HCT116 (cell line): Measurements from ENCODE around the gene CDK11B. TPM values are rescaled to one million over a fixed set of nuclear protein-coding genes. Genes with fewer than 3 reads are reported as not detected.

Experiments used
- ATAC-seq: fragments of 200-7000 bp; cut with Tn5 transposase; 2 replicates; pipeline ENCODE4 v1.9.1; 2020; ENCODE audit warnings: mild to moderate bottlenecking, moderate library complexity
- BruUV-seq: library from RNA; stranded (reverse); fragments of 400-500 nt; replicated peaks from 2 replicates; lab custom pipeline; 2021; lab: Mats Ljungman, UMichigan
- CTCF ChIA-PET: fragments of 300-600 bp; sonication (Branson Sonifier 250); formaldehyde crosslinking; loops from one replicate; lab custom pipeline; 2021; ENCODE audit warnings: antibody characterized with exemption; lab: Charles Lee
- POLR2A ChIA-PET: fragments of 300-600, 350-600 bp; sonication (Branson Sonifier 250); formaldehyde crosslinking; loops from one replicate; lab custom pipeline; 2021; ENCODE audit warnings: antibody characterized with exemption; lab: Charles Lee
- RAD21 ChIA-PET, 2 experiments: fragments of 300-600 bp; sonication (Branson Sonifier 250); formaldehyde crosslinking; loops; one replicate each; lab custom pipeline; 2023; ENCODE audit warnings: low total read pairs in 2 of 2; ENCODE audit not compliant: uncharacterized antibody in 2 of 2, unreplicated experiment in 2 of 2, low non-redundant PET in 1 of 2; lab: Charles Lee
- DNase-seq: peaks from one replicate; pipeline ENCODE4 v3.0.0-alpha.2; 2010; ENCODE audit warnings: low read depth, low spot score
- H2AFZ ChIP-seq: fragments of 200-600 bp; shearing (Covaris generic), sonication (generic); 2 replicates; pipeline ENCODE4 v1.6.1; 2017; ENCODE audit warnings: low read depth, mixed run types, mixed read lengths, antibody characterized with exemption, low read length; ENCODE audit not compliant: poor library complexity, severe bottlenecking
- H3K27ac ChIP-seq: 2 replicates; pipeline ENCODE4 v1.5.1; 2012; ENCODE audit warnings: low read depth, low read length
- H3K27me3 ChIP-seq: fragments of 200-600 bp; sonication (generic); 2 replicates; pipeline ENCODE4 v1.6.1; 2016; ENCODE audit warnings: mixed run types, low read length, mixed read lengths; ENCODE audit not compliant: insufficient read depth
- H3K36me3 ChIP-seq, 2 experiments: fragments of 200-500 bp in 1 of 2; fragments of 200-600 bp in 1 of 2; sonication (Bioruptor generic) in 1 of 2; sonication (generic) in 1 of 2; 2 replicates each; pipeline versions ENCODE4 v1.5.1 to v1.6.1; 2014 to 2016; ENCODE audit warnings: low read length in 2 of 2, inconsistent platforms in 1 of 2, mixed read lengths in 1 of 2, mixed run types in 1 of 2; ENCODE audit not compliant: insufficient read depth in 2 of 2, control insufficient read depth in 1 of 2
- H3K4me1 ChIP-seq, 2 experiments: fragments of 200-600 bp in 1 of 2; sonication (generic) in 1 of 2; 2 replicates each; pipeline versions ENCODE4 v1.5.1 to v1.6.1; 2012 to 2017; ENCODE audit warnings: low read length in 2 of 2, inconsistent platforms in 1 of 2, mild to moderate bottlenecking in 1 of 2, mixed read lengths in 1 of 2, mixed run types in 1 of 2, moderate library complexity in 1 of 2; ENCODE audit not compliant: insufficient read depth in 2 of 2, control insufficient read depth in 1 of 2
- H3K4me2 ChIP-seq: fragments of 200-600 bp; sonication (generic); 2 replicates; pipeline ENCODE4 v1.6.1; 2017; ENCODE audit warnings: mixed run types, low read length, mixed read lengths
- H3K4me3 ChIP-seq, 2 experiments: fragments of 200-600 bp in 1 of 2; sonication (generic) in 1 of 2; replicated peaks in 1 of 2; 2 replicates each; pipeline ENCODE4 v1.5.1; 2011 to 2016; ENCODE audit warnings: low read length in 2 of 2, control low read depth in 1 of 2, low read depth in 1 of 2, mild to moderate bottlenecking in 1 of 2, mixed read lengths in 1 of 2, mixed run types in 1 of 2
- H3K79me2 ChIP-seq: fragments of 200-600 bp; sonication (generic); 2 replicates; pipeline ENCODE4 v1.6.1; 2017; ENCODE audit warnings: mild to moderate bottlenecking, mixed run types, low read length, moderate library complexity, mixed read lengths; ENCODE audit not compliant: insufficient read depth
- H3K9ac ChIP-seq: fragments of 200-600 bp; sonication (generic); 2 replicates; pipeline ENCODE4 v1.6.1; 2016; ENCODE audit warnings: low read length, mixed read lengths
- H3K9me2 ChIP-seq: fragments of 200-600 bp; sonication (generic), shearing (Covaris generic); 2 replicates; pipeline ENCODE4 v1.6.1; 2017; ENCODE audit warnings: mixed run types, mild to moderate bottlenecking, moderate library complexity; ENCODE audit not compliant: insufficient read depth
- H3K9me3 ChIP-seq, 2 experiments: fragments of 200-500 bp in 1 of 2; fragments of 200-600 bp in 1 of 2; sonication (Bioruptor generic) in 1 of 2; sonication (generic) in 1 of 2; 2 replicates each; pipeline ENCODE4 v1.6.1; 2014 to 2017; ENCODE audit warnings: low read length in 2 of 2, mixed read lengths in 2 of 2, inconsistent platforms in 1 of 2, low read depth in 1 of 2, mild to moderate bottlenecking in 1 of 2, mixed run types in 1 of 2, moderate library complexity in 1 of 2; ENCODE audit not compliant: control insufficient read depth in 1 of 2, insufficient read depth in 1 of 2
- H4K20me1 ChIP-seq: fragments of 200-600 bp; sonication (generic), shearing (Covaris generic); 2 replicates; pipeline ENCODE4 v1.6.1; 2017; ENCODE audit warnings: mixed run types, mild to moderate bottlenecking, moderate library complexity; ENCODE audit not compliant: insufficient read depth
- ATF3 ChIP-seq: IDR thresholded peaks from 2 replicates; pipeline ENCODE4 v1.6.1; 2012
- CBX3 ChIP-seq: IDR thresholded peaks from 2 replicates; pipeline ENCODE4 v1.6.1; 2012; ENCODE audit warnings: low read depth
- CEBPB ChIP-seq: IDR thresholded peaks from 2 replicates; pipeline ENCODE4 v1.6.1; 2012; ENCODE audit warnings: low read depth
- CTCF ChIP-seq, 3 experiments: fragments of 200-600 bp in 1 of 3; sonication (generic) in 1 of 3; IDR thresholded peaks in 2 of 3; conservative IDR thresholded peaks in 1 of 3; 2 replicates each; pipeline ENCODE4 v1.5.1; 2012 to 2017; ENCODE audit warnings: low read depth in 2 of 3, low read length in 2 of 3, antibody characterized with exemption in 1 of 3, borderline replicate concordance in 1 of 3, control low read depth in 1 of 3, mild to moderate bottlenecking in 1 of 3, mixed read lengths in 1 of 3, mixed run types in 1 of 3, moderate library complexity in 1 of 3; ENCODE audit not compliant: insufficient read depth in 1 of 3
- ELF1 ChIP-seq: IDR thresholded peaks from 2 replicates; pipeline ENCODE4 v1.6.1; 2012; ENCODE audit warnings: low read depth, borderline replicate concordance
- EZH2 ChIP-seq: fragments of 200-600 bp; sonication (generic); IDR thresholded peaks from 2 replicates; pipeline ENCODE4 v1.6.1; 2017; ENCODE audit warnings: antibody characterized with exemption, mixed run types
- EZH2phosphoT487 ChIP-seq: fragments of 200-600 bp; IDR thresholded peaks from 2 replicates; pipeline ENCODE4 v1.6.1; 2018; ENCODE audit warnings: antibody characterized with exemption, borderline replicate concordance
- FOSL1 ChIP-seq: IDR thresholded peaks from 2 replicates; pipeline ENCODE4 v1.6.1; 2012; ENCODE audit warnings: low read depth
- JUND ChIP-seq: IDR thresholded peaks from 2 replicates; pipeline ENCODE4 v1.6.1; 2012
- POLR2A ChIP-seq: IDR thresholded peaks from 2 replicates; pipeline ENCODE4 v1.7.0; 2011; ENCODE audit warnings: borderline replicate concordance; ENCODE audit not compliant: insufficient read depth, insufficient read length; ENCODE audit errors: extremely low read depth
- POLR2AphosphoS5 ChIP-seq: IDR thresholded peaks from 2 replicates; pipeline ENCODE4 v1.6.1; 2011; ENCODE audit warnings: mild to moderate bottlenecking, low read depth, low read length, moderate library complexity
- REST ChIP-seq: IDR thresholded peaks from 2 replicates; pipeline ENCODE4 v1.6.1; 2012; ENCODE audit warnings: low read depth
- SIN3A ChIP-seq: IDR thresholded peaks from 2 replicates; pipeline ENCODE4 v1.6.1; 2012; ENCODE audit warnings: low read depth
- SRF ChIP-seq: IDR thresholded peaks from 2 replicates; pipeline ENCODE4 v1.6.1; 2012; ENCODE audit warnings: low read depth
- ZNF274 ChIP-seq: fragments of 200-500 bp; sonication (Bioruptor generic); IDR thresholded peaks from 2 replicates; pipeline ENCODE4 v1.6.1; 2014; ENCODE audit warnings: mild to moderate bottlenecking, low read depth, low read length, inconsistent platforms
- intact Hi-C: fragments of 100-400 bp; cut with micrococcal nuclease; formaldehyde crosslinking; loops from 2 replicates; pipeline ENCODE4 v1.10.0; 2022
- total RNA-seq: library from RNA; stranded (reverse); gene quantifications from one replicate; pipeline ENCODE4 v1.2.1, GENCODE V29; 2021; ENCODE audit not compliant: unreplicated experiment

Gene CDK11B
- total RNA-seq, 1 experiment from 2014 or later, result 31.5 TPM

- TF ChIP-seq ATF3 (no peak), ELF1 (no peak), CBX3 (no peak), CEBPB (no peak), EZH2phosphoT487 (no peak), SRF (no peak)
Observed at GRCh38 chr1:1598051-1598719, 60.6 kb downstream of the CDK11B start (continued).

- ATAC-seq, result peak; percentile 73
- CTCF ChIA-PET, result no interaction called here
- no peak overlapping the region for H3K9ac ChIP-seq
Observed at GRCh38 chr1:1597275-1597930, 61.4 kb downstream of the CDK11B start.

More at GRCh38 chr1:1597275-1597930, 61.4 kb downstream of the CDK11B start:
- H3K4me1 ChIP-seq, result peaks cover 10 to 34% of the 10 kb centered on the region in 2 experiments; a peak in 3 of 4 replicates
- POLR2A ChIA-PET, result no interaction called here
- no peaks in the 10 kb centered on the region for H3K9me2 ChIP-seq
- H3K4me3 ChIP-seq, result peak overlapping the region in 1 of 2 experiments; percentile 16; a peak in 1 of 4 replicates
- no peaks in the 10 kb centered on the region for H4K20me1 ChIP-seq
- H3K4me2 ChIP-seq, result peak overlapping the region; percentile 65
- TF ChIP-seq REST (no peak), ELF1 (no peak), SIN3A (no peak), JUND (no peak), POLR2AphosphoS5 (0 out of 2 replicates have a peak, but pooled peaks have one; percentile 12), CTCF (IDR thresholded peaks at IDR 0.05 in 2 of 3, conservative IDR thresholded peaks at IDR 0.05 in 1 of 3; ENCODE audit: borderline replicate concordance in 1 of 3, insufficient read depth in 1 of 3, low read depth in 2 of 3, low read length in 2 of 3) (peak in 2 of 3 experiments; percentile 47 to 68; a peak in 4 of 6 replicates), POLR2A (no peak), ATF3 (no peak), EZH2phosphoT487 (no peak), FOSL1 (no peak), EZH2 (no peak), ZNF274 (no peak)
- H3K27ac ChIP-seq, result no peak overlapping the region; the same call in 1 of the 2 replicates
- intact Hi-C loops, result no loop called here
- RAD21 ChIA-PET, result no interaction called here
- no peak overlapping the region for H2AFZ ChIP-seq
- no peaks in the 10 kb centered on the region for H3K9me3 ChIP-seq
- DNase-seq, result no peak
- H3K79me2 ChIP-seq, result no peaks in the 10 kb centered on the region
- no TSS peak for BruUV-seq
- H3K36me3 ChIP-seq, result no peaks in the 10 kb centered on the region
- peaks cover 11% of the 10 kb centered on the region; the same call in 1 of the 2 replicates for H3K27me3 ChIP-seq
